ENCODE measurements around the gene REV3L. TPM values are rescaled to one million over a fixed set of nuclear protein-coding genes. Genes with fewer than 3 reads are reported as not detected.
"Not testable (repeated sequence)": the region's sequence is repeated elsewhere in the genome, so short reads cannot be mapped to it uniquely, and the experiment has no call there.

The REV3L gene
- total RNA-seq, 4 donors from 2014 or later = 25.9 to 79.1 (median 49.0) TPM

- Histone ChIP-seq H3K27ac (no peak overlapping the region), H3K9me3 (no peaks in the 10 kb centered on the region), H3K4me1 (peaks cover 0 to 3% of the 10 kb centered on the region in 2 donors), H3K36me3 (no peaks in the 10 kb centered on the region), H3K4me3 (no peak overlapping the region), H3K27me3 (no peaks in the 10 kb centered on the region)
- intact Hi-C loops (cut with DNase I; ENCODE audit: low total_unique reads) = no loop called here
- no peak for TF ChIP-seq CTCF (IDR thresholded peaks at IDR 0.05 in 4 of 5, conservative IDR thresholded peaks at IDR 0.05 in 1 of 5)
- no peak for TF ChIP-seq POLR2A (IDR thresholded peaks at IDR 0.05)
- ATAC-seq (no peak), DNase-seq (no peak)
- in situ Hi-C loops (cut with MboI; ENCODE audit: low sequenced_read_pairs in 4 of 4) = no loop called here
Measured at GRCh38 chr6:111517965-111518364, 34.9 kb upstream of the REV3L start.

- Histone ChIP-seq H3K27ac (no peak overlapping the region), H3K9me3 (no peaks in the 10 kb centered on the region), H3K36me3 (no peaks in the 10 kb centered on the region), H3K27me3 (no peaks in the 10 kb centered on the region), H3K4me3 (no peak overlapping the region), H3K4me1 (peaks cover 0 to 3% of the 10 kb centered on the region in 2 donors)
- intact Hi-C loops (cut with DNase I; ENCODE audit: low total_unique reads) = no loop called here
- ATAC-seq = no peak
- DNase-seq = no peak
- in situ Hi-C loops (cut with MboI; ENCODE audit: low sequenced_read_pairs in 4 of 4) = no loop called here
- TF ChIP-seq CTCF (IDR thresholded peaks at IDR 0.05 in 4 of 5, conservative IDR thresholded peaks at IDR 0.05 in 1 of 5) (no peak), POLR2A (IDR thresholded peaks at IDR 0.05) (no peak)
Measured at GRCh38 chr6:111515259-111515658, 32.2 kb upstream of the REV3L start.

- ATAC-seq; DNase-seq; intact Hi-C loops (cut with DNase I; ENCODE audit: low total_unique reads); in situ Hi-C loops (cut with MboI; ENCODE audit: low sequenced_read_pairs in 4 of 4); H3K4me1 ChIP-seq; H3K27me3 ChIP-seq; H3K36me3 ChIP-seq; H3K27ac ChIP-seq; H3K9me3 ChIP-seq; H3K4me3 ChIP-seq: not testable (repeated sequence)
Measured at GRCh38 chr6:111514531-111514930, 31.5 kb upstream of the REV3L start.

GRCh38 chr6:111507219-111507618 lies 24.2 kb upstream of the REV3L start:
- H3K9me3 ChIP-seq; ATAC-seq; H3K36me3 ChIP-seq; DNase-seq; intact Hi-C loops (cut with DNase I; ENCODE audit: low total_unique reads); in situ Hi-C loops (cut with MboI; ENCODE audit: low sequenced_read_pairs in 4 of 4); H3K27me3 ChIP-seq; H3K27ac ChIP-seq; H3K4me1 ChIP-seq; H3K4me3 ChIP-seq: not testable (repeated sequence)

- H3K27ac ChIP-seq; H3K4me3 ChIP-seq; intact Hi-C loops (cut with DNase I; ENCODE audit: low total_unique reads); ATAC-seq; H3K9me3 ChIP-seq; H3K27me3 ChIP-seq; DNase-seq; in situ Hi-C loops (cut with MboI; ENCODE audit: low sequenced_read_pairs in 4 of 4); H3K4me1 ChIP-seq; H3K36me3 ChIP-seq: not testable (repeated sequence)
Measured at GRCh38 chr6:111505498-111505897, 22.5 kb upstream of the REV3L start.

GRCh38 chr6:111503660-111504059 lies 20.6 kb upstream of the REV3L start:
- Histone ChIP-seq H3K27me3 (no peaks in the 10 kb centered on the region), H3K27ac (no peak overlapping the region), H3K36me3 (peaks cover 0 to 5% of the 10 kb centered on the region in 2 donors), H3K4me1 (peaks cover 8 to 9% of the 10 kb centered on the region in 2 donors), H3K9me3 (no peaks in the 10 kb centered on the region), H3K4me3 (no peak overlapping the region)
- DNase-seq (no peak), ATAC-seq (no peak)
- in situ Hi-C loops (cut with MboI; ENCODE audit: low sequenced_read_pairs in 4 of 4) (no loop called here), intact Hi-C loops (cut with DNase I; ENCODE audit: low total_unique reads) (no loop called here)
- TF ChIP-seq CTCF (IDR thresholded peaks at IDR 0.05 in 4 of 5, conservative IDR thresholded peaks at IDR 0.05 in 1 of 5) (no peak), POLR2A (IDR thresholded peaks at IDR 0.05) (no peak)

All from gastrocnemius medialis (tissue), 4 donors.